NB4 (cell line): Measurements from ENCODE around the gene ELK4.

Experiments used
- DNase-seq: peaks from one replicate; pipeline ENCODE4 v3.0.0; 2010; ENCODE audit warnings: low read depth
- H3K4me3 ChIP-seq: one replicate; pipeline ENCODE4 v1.5.1; 2011; ENCODE audit warnings: mild to moderate bottlenecking, low read depth, low read length, moderate library complexity
- CTCF ChIP-seq: IDR thresholded peaks from one replicate; pipeline ENCODE4 v1.5.1; 2012; ENCODE audit warnings: low read depth, low read length
- MAX ChIP-seq: IDR thresholded peaks from 2 replicates; pipeline ENCODE4 v1.6.1; 2011; ENCODE audit warnings: low read depth, low read length
- MYC ChIP-seq: IDR thresholded peaks from 2 replicates; pipeline ENCODE4 v1.6.1; 2011; ENCODE audit warnings: low read depth, low read length
- POLR2A ChIP-seq: IDR thresholded peaks from 2 replicates; pipeline ENCODE4 v1.6.1; 2011; ENCODE audit warnings: mild to moderate bottlenecking; ENCODE audit not compliant: insufficient read length; ENCODE audit errors: extremely low read depth

The ELK4 gene

GRCh38 chr1:205583461-205584130 lies 48.2 kb downstream of the ELK4 start:
- TF ChIP-seq MAX (no peak), CTCF (no peak), POLR2A (no peak), MYC (no peak)
- no peak for DNase-seq
- no peak overlapping the region for H3K4me3 ChIP-seq

- H3K4me3 ChIP-seq: no peak overlapping the region
- TF ChIP-seq MYC (no peak), POLR2A (no peak), MAX (no peak), CTCF (no peak)
- no peak for DNase-seq
Measured at GRCh38 chr1:205582471-205583291, 49.1 kb downstream of the ELK4 start.

GRCh38 chr1:205582046-205582445 lies 49.8 kb downstream of the ELK4 start:
- no peak for DNase-seq
- no peak for TF ChIP-seq MYC
- TF ChIP-seq MAX: no peak
- no peak for TF ChIP-seq POLR2A
- TF ChIP-seq CTCF: no peak
- H3K4me3 ChIP-seq: no peak overlapping the region

GRCh38 chr1:205581321-205581980 lies 50.4 kb downstream of the ELK4 start:
- H3K4me3 ChIP-seq: no peak overlapping the region
- no peak for DNase-seq
- TF ChIP-seq MYC (no peak), MAX (no peak), POLR2A (no peak), CTCF (no peak)

- TF ChIP-seq POLR2A: no peak
- no peak for TF ChIP-seq CTCF
- no peak for TF ChIP-seq MAX
- no peak for TF ChIP-seq MYC
- H3K4me3 ChIP-seq: no peak overlapping the region
- no peak for DNase-seq
Measured at GRCh38 chr1:205580923-205581180, 51.0 kb downstream of the ELK4 start.
